Ascending aorta (tissue), 2 donors: ENCODE measurements around the gene CZIB. TPM values are rescaled to one million over a fixed set of nuclear protein-coding genes. Genes with fewer than 3 reads are reported as not detected.

Experiments
- DNase-seq, 2 donors: peaks; one replicate each; pipeline ENCODE4 v3.0.0-alpha.2; 2019; ENCODE audit warnings: low spot score in 2 of 2
- H3K27ac ChIP-seq, 2 donors: fragments of 200-600 bp; sonication (generic); one replicate each; pipeline ENCODE4 v1.5.1; 2016 to 2017; ENCODE audit warnings: mild to moderate bottlenecking in 1 of 2
- H3K27me3 ChIP-seq: fragments of 200-600 bp; sonication (generic); one replicate; pipeline ENCODE4 v1.5.1; 2017
- H3K36me3 ChIP-seq, 2 donors: fragments of 200-600 bp; sonication (generic); one replicate each; pipeline ENCODE4 v1.5.1; 2016
- H3K4me1 ChIP-seq, 2 donors: fragments of 200-600 bp; sonication (generic); one replicate each; pipeline ENCODE4 v1.5.1; 2016 to 2017; ENCODE audit warnings: mild to moderate bottlenecking in 1 of 2
- H3K4me3 ChIP-seq, 2 donors: fragments of 200-600 bp; sonication (generic); one replicate each; pipeline ENCODE4 v1.5.1; 2016 to 2017; ENCODE audit warnings: mild to moderate bottlenecking in 1 of 2
- H3K9me3 ChIP-seq, 2 donors: fragments of 200-600 bp; sonication (generic); one replicate each; pipeline ENCODE4 v1.5.1; 2016
- intact Hi-C: fragments of 100-400 bp; cut with DNase I; formaldehyde crosslinking; loops from one replicate; pipeline ENCODE4 v1.15.1; 2023
- total RNA-seq: library from RNA; depleted of rRNA; stranded (reverse); fragments of >200 nt; gene quantifications from one replicate; pipeline ENCODE4 v1.1.0, GENCODE V29; 2016
- TF ChIP-seq, protein P1 (sequence below), 3 experiments: fragments of 200-600 bp in 2 of 3; fragments of 450-650 bp in 1 of 3; sonication (generic) in 2 of 3; IDR thresholded peaks; one replicate each; pipeline ENCODE4 v1.5.1; 2016 to 2019; ENCODE audit warnings: antibody characterized with exemption in 3 of 3, mild to moderate bottlenecking in 1 of 3, moderate library complexity in 1 of 3

CZIB gene
- total RNA-seq, 1 donor from 2014 or later, result 28.9 TPM

DNA sequence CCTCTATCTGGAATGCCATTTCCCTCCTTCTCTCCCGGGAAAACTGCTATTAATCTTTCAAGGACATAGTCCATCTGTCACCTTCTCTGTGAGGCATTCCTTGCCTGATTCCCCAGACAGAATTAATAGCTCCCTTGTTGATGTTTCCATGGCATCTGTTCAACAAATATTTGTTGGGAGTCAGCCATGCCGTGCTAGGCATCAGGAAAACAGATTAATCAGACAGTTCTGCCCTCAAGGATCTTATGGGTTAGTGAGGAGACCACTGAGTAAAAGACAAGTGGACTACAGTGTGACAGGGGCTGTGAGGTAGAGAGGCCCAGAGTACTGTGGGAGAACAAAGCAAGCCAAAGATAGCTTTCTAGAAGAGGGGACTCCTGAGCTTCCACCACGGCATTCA, 29.3 kb upstream of the CZIB start:
- H3K36me3 ChIP-seq, result peaks cover 0 to 3% of the 10 kb centered on the region in 2 donors
- H3K9me3 ChIP-seq, result no peaks in the 10 kb centered on the region
- intact Hi-C loops, result no loop called here
- H3K4me1 ChIP-seq, result no peaks in the 10 kb centered on the region
- no peak overlapping the region for H3K4me3 ChIP-seq
- TF ChIP-seq, protein P1, sequence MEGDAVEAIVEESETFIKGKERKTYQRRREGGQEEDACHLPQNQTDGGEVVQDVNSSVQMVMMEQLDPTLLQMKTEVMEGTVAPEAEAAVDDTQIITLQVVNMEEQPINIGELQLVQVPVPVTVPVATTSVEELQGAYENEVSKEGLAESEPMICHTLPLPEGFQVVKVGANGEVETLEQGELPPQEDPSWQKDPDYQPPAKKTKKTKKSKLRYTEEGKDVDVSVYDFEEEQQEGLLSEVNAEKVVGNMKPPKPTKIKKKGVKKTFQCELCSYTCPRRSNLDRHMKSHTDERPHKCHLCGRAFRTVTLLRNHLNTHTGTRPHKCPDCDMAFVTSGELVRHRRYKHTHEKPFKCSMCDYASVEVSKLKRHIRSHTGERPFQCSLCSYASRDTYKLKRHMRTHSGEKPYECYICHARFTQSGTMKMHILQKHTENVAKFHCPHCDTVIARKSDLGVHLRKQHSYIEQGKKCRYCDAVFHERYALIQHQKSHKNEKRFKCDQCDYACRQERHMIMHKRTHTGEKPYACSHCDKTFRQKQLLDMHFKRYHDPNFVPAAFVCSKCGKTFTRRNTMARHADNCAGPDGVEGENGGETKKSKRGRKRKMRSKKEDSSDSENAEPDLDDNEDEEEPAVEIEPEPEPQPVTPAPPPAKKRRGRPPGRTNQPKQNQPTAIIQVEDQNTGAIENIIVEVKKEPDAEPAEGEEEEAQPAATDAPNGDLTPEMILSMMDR (IDR thresholded peaks at IDR 0.05), result no peak
- H3K27ac ChIP-seq, result no peak overlapping the region
- no peak for DNase-seq
- no peaks in the 10 kb centered on the region for H3K27me3 ChIP-seq

- TF ChIP-seq, protein P1 (IDR thresholded peaks at IDR 0.05), result no peak
- no peak overlapping the region for H3K4me3 ChIP-seq
- intact Hi-C loops, result no loop called here
- no peaks in the 10 kb centered on the region for H3K9me3 ChIP-seq
- H3K36me3 ChIP-seq, result no peaks in the 10 kb centered on the region
- no peaks in the 10 kb centered on the region for H3K27me3 ChIP-seq
- no peaks in the 10 kb centered on the region for H3K4me1 ChIP-seq
- no peak for DNase-seq
- H3K27ac ChIP-seq, result no peak overlapping the region
These were observed 26.1 kb upstream of the CZIB start for GRCh38 chr1:53246261-53247134.

- Histone ChIP-seq H3K36me3 (no peaks in the 10 kb centered on the region), H3K27me3 (no peaks in the 10 kb centered on the region), H3K27ac (no peak overlapping the region), H3K4me3 (no peak overlapping the region), H3K4me1 (no peaks in the 10 kb centered on the region), H3K9me3 (no peaks in the 10 kb centered on the region)
- DNase-seq, result no peak
- TF ChIP-seq, protein P1 (IDR thresholded peaks at IDR 0.05), result no peak
- intact Hi-C loops, result no loop called here
These were observed 23.7 kb upstream of the CZIB start for GRCh38 chr1:53244141-53244540.

DNA sequence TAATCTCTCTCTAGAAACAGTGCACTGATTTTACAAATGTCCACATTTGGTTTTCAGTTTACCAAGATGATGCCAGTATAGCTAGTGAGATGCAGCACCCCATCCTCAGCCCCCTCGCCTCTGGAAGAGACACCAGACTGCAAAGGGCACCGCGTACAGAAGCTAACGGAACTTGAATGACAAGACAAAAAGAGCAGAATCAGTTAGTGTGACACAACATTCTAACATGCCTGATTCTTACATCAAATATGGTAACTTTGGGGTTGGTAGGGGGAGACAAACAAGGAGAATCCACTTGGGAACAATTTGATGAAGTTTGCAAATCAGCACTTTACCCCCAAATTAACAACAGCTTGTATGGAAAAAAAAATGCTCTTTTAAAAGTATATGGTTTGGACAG, 21.9 kb upstream of the CZIB start:
- Histone ChIP-seq H3K27ac (no peak overlapping the region), H3K27me3 (no peaks in the 10 kb centered on the region), H3K4me3 (no peak overlapping the region), H3K4me1 (peaks cover under 1 to 6% of the 10 kb centered on the region in 2 donors), H3K36me3 (no peaks in the 10 kb centered on the region), H3K9me3 (no peaks in the 10 kb centered on the region)
- intact Hi-C loops, result no loop called here
- TF ChIP-seq, protein P1 (IDR thresholded peaks at IDR 0.05), result no peak
- DNase-seq, result no peak

GRCh38 chr1:53241828-53242227, 21.4 kb upstream of the CZIB start:
- peaks cover 5 to 12% of the 10 kb centered on the region in 2 donors for H3K4me1 ChIP-seq
- DNase-seq, result no peak
- no peak overlapping the region for H3K27ac ChIP-seq
- no peaks in the 10 kb centered on the region for H3K9me3 ChIP-seq
- no peaks in the 10 kb centered on the region for H3K36me3 ChIP-seq
- TF ChIP-seq, protein P1 (IDR thresholded peaks at IDR 0.05), result no peak
- intact Hi-C loops, result no loop called here
- H3K27me3 ChIP-seq, result no peaks in the 10 kb centered on the region
- no peak overlapping the region for H3K4me3 ChIP-seq
